AG09319 (cell line): Measurements from ENCODE around the gene KRT1.

Experiments used
- DNase-seq: peaks from one replicate; pipeline ENCODE4 v3.0.0-alpha.2; 2010; ENCODE audit warnings: low read depth; ENCODE audit errors: extremely low read depth
- CTCF ChIP-seq: IDR thresholded peaks from 2 replicates; pipeline ENCODE4 v1.5.1; 2011; ENCODE audit warnings: low read depth, mild to moderate bottlenecking, inconsistent platforms, low read length, moderate library complexity

The KRT1 gene

GRCh38 chr12:52693261-52693660, 13.1 kb upstream of the KRT1 start:
- TF ChIP-seq CTCF: no peak

GRCh38 chr12:52692254-52692653, 12.0 kb upstream of the KRT1 start:
- DNase-seq: no peak
- no peak for TF ChIP-seq CTCF

More at GRCh38 chr12:52693261-52693660, 13.1 kb upstream of the KRT1 start:
- no peak for DNase-seq

GRCh38 chr12:52691841-52692150, 11.6 kb upstream of the KRT1 start:
- no peak for DNase-seq
- no peak for TF ChIP-seq CTCF

DNA sequence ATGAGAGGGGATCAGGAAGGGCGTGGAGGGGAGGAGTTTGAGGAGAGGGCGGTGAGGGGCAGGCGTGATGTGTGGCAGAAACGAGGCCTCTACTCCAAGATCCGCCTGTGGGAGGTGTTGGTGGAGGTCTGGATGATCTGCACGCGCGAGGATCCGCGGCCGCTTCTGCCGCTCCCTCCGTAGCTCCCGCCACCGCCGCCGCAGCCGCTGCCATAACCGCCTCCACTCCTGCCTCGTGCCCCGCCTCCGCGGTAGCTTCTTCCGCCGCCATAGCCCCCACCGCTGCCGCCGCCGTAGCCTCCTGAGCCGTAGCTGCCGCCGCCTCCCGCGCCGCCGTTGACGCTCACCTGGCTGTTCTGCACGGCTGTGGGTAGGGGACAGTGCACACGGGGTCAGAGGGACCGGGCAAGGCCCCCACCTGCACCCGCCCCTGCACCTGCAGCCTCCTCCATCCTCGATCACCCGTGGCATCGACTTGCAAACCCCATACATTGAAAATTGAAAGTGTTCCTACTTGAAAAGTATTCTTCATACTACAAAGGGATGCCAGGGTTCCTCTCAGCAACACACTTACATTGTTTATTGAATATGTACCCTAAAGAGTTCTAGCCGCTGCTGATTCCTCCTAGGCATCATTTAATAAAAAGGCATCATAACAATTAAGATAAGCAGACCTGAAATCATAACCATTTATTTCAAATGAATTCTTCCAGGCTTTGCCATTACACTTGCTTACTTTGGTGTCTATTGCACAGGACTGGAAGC, 11.1 kb upstream of the KRT1 start:
- DNase-seq: no peak
- no peak for TF ChIP-seq CTCF

DNA sequence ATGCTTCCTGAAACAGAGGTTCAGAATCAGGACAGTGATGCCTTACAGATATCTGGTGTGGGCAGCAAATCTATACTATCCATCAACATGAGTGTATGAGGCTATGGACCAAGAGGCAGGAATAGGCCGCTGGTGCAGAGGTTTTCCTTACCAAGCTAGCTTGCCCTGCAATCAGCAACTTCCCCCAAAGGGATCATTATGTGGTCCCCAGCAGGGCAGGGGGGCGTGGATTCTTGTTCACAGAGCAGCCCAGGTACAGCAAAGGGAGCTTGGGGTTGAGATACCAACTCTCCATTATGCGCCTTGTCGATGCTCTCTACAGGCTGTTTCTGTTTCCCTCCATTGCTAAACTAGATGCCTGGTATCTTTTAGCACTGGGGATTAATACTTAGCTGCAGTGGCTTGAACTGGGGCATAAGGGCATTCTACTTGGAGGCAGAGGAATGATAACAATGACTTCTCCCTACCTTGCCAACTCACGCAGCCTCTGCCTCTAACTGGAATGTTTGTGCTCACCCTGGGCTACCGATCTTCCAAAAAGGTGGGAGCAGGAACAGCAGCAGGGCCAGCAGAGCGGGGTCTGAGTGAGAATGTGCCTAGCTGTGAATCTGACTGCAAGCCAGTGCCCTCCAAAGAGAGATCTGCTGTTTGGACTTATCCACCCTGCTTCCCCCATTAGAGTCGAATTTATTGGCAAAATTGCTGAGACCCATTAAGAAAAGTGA, 10.3 kb upstream of the KRT1 start:
- DNase-seq: no peak
- TF ChIP-seq CTCF: no peak

DNA sequence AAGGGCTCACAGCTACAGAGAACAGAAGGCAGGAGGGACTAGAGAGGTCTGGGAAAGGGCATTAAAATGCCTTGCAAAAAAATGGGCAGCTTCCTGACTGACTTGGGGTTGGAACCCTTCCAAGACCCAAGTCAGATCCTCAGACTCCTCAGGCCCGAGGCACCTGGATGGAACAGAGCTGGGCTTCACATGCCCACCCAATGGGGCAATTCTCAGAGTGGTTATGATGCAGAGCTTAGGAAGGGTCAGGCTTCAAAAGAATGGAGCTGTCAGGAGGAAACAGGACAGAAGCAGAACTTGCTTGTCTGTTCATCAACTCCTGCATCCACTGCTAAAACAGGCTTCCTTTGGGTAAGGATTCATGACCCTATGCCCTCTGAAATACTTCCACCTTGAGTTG, 9.7 kb upstream of the KRT1 start:
- no peak for TF ChIP-seq CTCF
- DNase-seq: no peak

DNA sequence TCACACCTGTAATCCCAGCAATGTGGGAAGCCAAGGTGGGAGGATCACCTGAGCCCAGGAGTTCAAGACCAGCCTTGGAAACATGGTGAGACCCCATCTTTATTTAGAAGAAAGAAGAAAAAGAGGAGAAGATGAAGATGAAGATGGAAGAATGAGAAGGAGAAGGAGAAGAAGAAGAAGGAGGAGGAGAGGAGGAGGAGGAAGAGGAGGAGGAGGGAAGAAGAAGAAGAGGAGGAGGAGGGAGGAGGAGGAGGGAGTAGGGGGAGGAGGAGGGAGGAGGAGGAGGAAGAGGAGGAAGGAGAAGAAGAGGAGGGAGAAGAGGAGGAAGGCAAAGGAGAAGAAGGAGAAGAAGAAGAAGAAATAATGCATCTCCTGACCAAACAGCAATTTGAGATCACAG, 9.0 kb upstream of the KRT1 start:
- no peak for DNase-seq
- TF ChIP-seq CTCF: no peak
